Endothelial cell of umbilical vein (primary cell): ENCODE measurements around the gene CAMSAP1. TPM values are rescaled to one million over a fixed set of nuclear protein-coding genes. Genes with fewer than 3 reads are reported as not detected.

ENCODE experiments used
- BruUV-seq: library from RNA; stranded (reverse); fragments of 400-500 nt; replicated peaks from 2 replicates; lab custom pipeline; 2021; lab: Mats Ljungman, UMichigan
- CTCF ChIA-PET: fragments of 300-600, 350-600 bp; sonication (Branson Sonifier 250); formaldehyde crosslinking; loops from one replicate; lab custom pipeline; 2021; ENCODE audit warnings: antibody characterized with exemption, inconsistent platforms; lab: Charles Lee
- POLR2A ChIA-PET: fragments of 300-600, 350-600 bp; sonication (Branson Sonifier 250); formaldehyde crosslinking; loops from one replicate; lab custom pipeline; 2021; ENCODE audit warnings: antibody characterized with exemption, inconsistent platforms; lab: Charles Lee
- DNase-seq: peaks from one replicate; pipeline ENCODE4 v3.0.0-alpha.2; 2011; ENCODE audit warnings: low read depth, low spot score
- FAIRE-seq: peaks from 2 replicates; lab custom pipeline; 2011; peaks lifted over from hg19 to GRCh38; lab: Jason Lieb, UNC
- H2AFZ ChIP-seq: 2 replicates; pipeline ENCODE4 v1.6.0; 2012; ENCODE audit warnings: low read depth, low read length, control low read depth, inconsistent platforms
- H3K27ac ChIP-seq: 2 replicates; pipeline ENCODE4 v1.5.1; 2011; ENCODE audit warnings: low read depth, mild to moderate bottlenecking, control low read depth, low read length, moderate library complexity; ENCODE audit not compliant: insufficient read depth
- H3K27me3 ChIP-seq, 2 experiments: 2 replicates each; pipeline versions ENCODE4 v1.6.0 to v1.6.1; 2011; ENCODE audit warnings: low read length in 2 of 2, mixed read lengths in 1 of 2; ENCODE audit not compliant: control insufficient read depth in 2 of 2, insufficient read depth in 2 of 2
- H3K36me3 ChIP-seq, 2 experiments: 2 replicates in 1 of 2; 3 replicates in 1 of 2; pipeline ENCODE4 v1.5.1; 2011; ENCODE audit warnings: low read length in 2 of 2, mild to moderate bottlenecking in 1 of 2, moderate library complexity in 1 of 2; ENCODE audit not compliant: control insufficient read depth in 2 of 2, insufficient read depth in 2 of 2; ENCODE audit errors: extremely low read depth in 1 of 2
- H3K4me1 ChIP-seq: 3 replicates; pipeline ENCODE4 v1.5.1; 2011; ENCODE audit warnings: mild to moderate bottlenecking, low read length; ENCODE audit not compliant: control insufficient read depth, insufficient read depth; ENCODE audit errors: extremely low read depth
- H3K4me2 ChIP-seq: 2 replicates; pipeline ENCODE4 v1.6.1; 2011; ENCODE audit warnings: low read length, control low read depth, mixed read lengths; ENCODE audit not compliant: insufficient read depth
- H3K4me3 ChIP-seq, 3 experiments: fragments of 200-600 bp in 1 of 3; sonication (generic), shearing (Covaris generic) in 1 of 3; replicated peaks in 1 of 3; 2 replicates each; pipeline ENCODE4 v1.5.1; 2011 to 2016; ENCODE audit warnings: control low read depth in 3 of 3, low read length in 3 of 3, mild to moderate bottlenecking in 2 of 3, inconsistent platforms in 1 of 3, low read depth in 1 of 3, moderate library complexity in 1 of 3; ENCODE audit not compliant: insufficient read depth in 1 of 3
- H3K79me2 ChIP-seq: 2 replicates; pipeline ENCODE4 v1.6.0; 2012; ENCODE audit warnings: low read length, inconsistent platforms; ENCODE audit not compliant: control insufficient read depth, insufficient read depth
- H3K9ac ChIP-seq: replicated peaks from 2 replicates; pipeline ENCODE3; 2011; ENCODE audit warnings: low read length, control low read depth; ENCODE audit not compliant: insufficient read depth; ENCODE audit errors: extremely low read depth
- H3K9me1 ChIP-seq: replicated peaks from 3 replicates; pipeline ENCODE4 v1.6.0; 2011; ENCODE audit warnings: mild to moderate bottlenecking, low read length; ENCODE audit not compliant: control insufficient read depth, insufficient read depth; ENCODE audit errors: extremely low read depth
- H3K9me3 ChIP-seq: replicated peaks from 2 replicates; pipeline ENCODE4 v1.5.1; 2012; ENCODE audit warnings: low read length, inconsistent platforms; ENCODE audit not compliant: control insufficient read depth, insufficient read depth
- H4K20me1 ChIP-seq: replicated peaks from 2 replicates; pipeline ENCODE3; 2011; ENCODE audit warnings: mild to moderate bottlenecking, low read length; ENCODE audit not compliant: control insufficient read depth, insufficient read depth; ENCODE audit errors: extremely low read depth
- EZH2 ChIP-seq: IDR thresholded peaks from 2 replicates; pipeline ENCODE4 v1.6.1; 2012; ENCODE audit warnings: borderline replicate concordance, low read depth, mild to moderate bottlenecking, moderate library complexity, low read length, inconsistent platforms; ENCODE audit not compliant: severe bottlenecking
- FOS ChIP-seq: IDR thresholded peaks from 2 replicates; pipeline ENCODE4 v1.6.1; 2011; ENCODE audit warnings: mild to moderate bottlenecking, low read length, moderate library complexity, borderline replicate concordance; ENCODE audit not compliant: insufficient read depth
- GATA2 ChIP-seq: IDR thresholded peaks from 2 replicates; pipeline ENCODE4 v1.7.0; 2011; ENCODE audit warnings: low read depth, mild to moderate bottlenecking, moderate library complexity, mixed read lengths, low read length; ENCODE audit not compliant: insufficient read length, insufficient read depth
- JUN ChIP-seq: IDR thresholded peaks from 2 replicates; pipeline ENCODE4 v1.6.1; 2011; ENCODE audit warnings: borderline replicate concordance, low read depth; ENCODE audit not compliant: insufficient read length, insufficient read depth
- MYC ChIP-seq: IDR thresholded peaks from one replicate; pipeline ENCODE4 v1.6.1; 2011; ENCODE audit warnings: mild to moderate bottlenecking, low read depth, low read length
- POLR2A ChIP-seq: IDR thresholded peaks from 2 replicates; pipeline ENCODE4 v1.6.1; 2012; ENCODE audit warnings: low read depth, mild to moderate bottlenecking, control low read depth, low read length
- POLR2AphosphoS5 ChIP-seq: IDR thresholded peaks from 2 replicates; pipeline ENCODE4 v1.6.1; 2012; ENCODE audit warnings: low read depth, mild to moderate bottlenecking, control low read depth, low read length, moderate library complexity; ENCODE audit not compliant: insufficient read depth
- dilution Hi-C: fragments of 300-500 bp; cut with MboI; formaldehyde crosslinking; loops from one replicate; pipeline ENCODE4 v1.15.0; 2019; ENCODE audit warnings: low sequenced_read_pairs; ENCODE audit not compliant: extremely low pct_ligation_motif_present
- intact Hi-C: fragments of 100-400 bp; cut with micrococcal nuclease; formaldehyde crosslinking; loops from one replicate; pipeline ENCODE4 v1.10.0; 2022
- polyA plus RNA-seq, 4 experiments: library from polyadenylated mRNA; depleted of rRNA in 3 of 4; stranded (reverse) in 3 of 4; unstranded in 1 of 4; fragments of >200 nt; gene quantifications; 2 replicates each; pipeline versions ENCODE4 v1.2.1 to v1.2.3, GENCODE V29; 2011 to 2012; ENCODE audit warnings: missing spikeins in 1 of 4
- total RNA-seq: library from RNA; stranded (reverse); gene quantifications from 2 replicates; pipeline ENCODE4 v1.2.3, GENCODE V29; 2021
- TF ChIP-seq, protein P1 (sequence below): IDR thresholded peaks from 2 replicates; pipeline ENCODE4 v1.6.1; 2011; ENCODE audit not compliant: insufficient read depth, insufficient read length
- TF ChIP-seq, protein P2 (sequence below), 2 donors: IDR thresholded peaks; 1 replicate in 1 of 2; 2 replicates in 1 of 2; pipeline ENCODE4 v1.5.1; 2011; ENCODE audit warnings: low read length in 2 of 2, mild to moderate bottlenecking in 2 of 2, moderate library complexity in 2 of 2, control low read depth in 1 of 2, inconsistent platforms in 1 of 2, low read depth in 1 of 2; ENCODE audit not compliant: insufficient read depth in 1 of 2; ENCODE audit errors: extremely low read depth in 1 of 2

Gene CAMSAP1
- total and polyA plus RNA-seq, 2 donors (not counting 3 experiments of a cell fraction or from before 2014, with no cell fraction given), result 8.1 to 25.5 TPM

GRCh38 chr9:135908754-135909204 lies 1.4 kb upstream of the CAMSAP1 start:
- peak overlapping the region in 1 of 3 experiments; percentile 20 for H3K4me3 ChIP-seq
- H3K79me2 ChIP-seq, result peaks cover 64% of the 10 kb centered on the region
- intact Hi-C loops, result loop anchor here (2.0 kb wide), 1 partner anchor 144 kb away; no protein-coding TSS in a partner anchor

More at GRCh38 chr9:135908754-135909204, 1.4 kb upstream of the CAMSAP1 start:
- no TSS peak for BruUV-seq
- FAIRE-seq (peak; percentile 95), DNase-seq (peak; percentile 57)
- Histone ChIP-seq H4K20me1 (no peaks in the 10 kb centered on the region), H3K9me1 (no peaks in the 10 kb centered on the region), H3K9me3 (no peaks in the 10 kb centered on the region), H3K36me3 (peaks cover 3 to 4% of the 10 kb centered on the region in 2 experiments), H2AFZ (no peak overlapping the region), H3K4me1 (peaks cover 36% of the 10 kb centered on the region), H3K9ac (no peak overlapping the region), H3K27ac (peak overlapping the region; percentile 10), H3K27me3 (no peaks in the 10 kb centered on the region), H3K4me2 (peak overlapping the region; percentile 47)
- ChIA-PET POLR2A (no interaction called here), CTCF (no interaction called here)
- TF ChIP-seq FOS (peak; percentile 92), JUN (peak; percentile 54), EZH2 (no peak), GATA2 (peak; percentile 34), POLR2A (peak; percentile 74), POLR2AphosphoS5 (peak; percentile 76), MYC (no peak)
- TF ChIP-seq, protein P1, sequence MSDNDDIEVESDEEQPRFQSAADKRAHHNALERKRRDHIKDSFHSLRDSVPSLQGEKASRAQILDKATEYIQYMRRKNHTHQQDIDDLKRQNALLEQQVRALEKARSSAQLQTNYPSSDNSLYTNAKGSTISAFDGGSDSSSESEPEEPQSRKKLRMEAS, result no peak
- TF ChIP-seq, protein P2, sequence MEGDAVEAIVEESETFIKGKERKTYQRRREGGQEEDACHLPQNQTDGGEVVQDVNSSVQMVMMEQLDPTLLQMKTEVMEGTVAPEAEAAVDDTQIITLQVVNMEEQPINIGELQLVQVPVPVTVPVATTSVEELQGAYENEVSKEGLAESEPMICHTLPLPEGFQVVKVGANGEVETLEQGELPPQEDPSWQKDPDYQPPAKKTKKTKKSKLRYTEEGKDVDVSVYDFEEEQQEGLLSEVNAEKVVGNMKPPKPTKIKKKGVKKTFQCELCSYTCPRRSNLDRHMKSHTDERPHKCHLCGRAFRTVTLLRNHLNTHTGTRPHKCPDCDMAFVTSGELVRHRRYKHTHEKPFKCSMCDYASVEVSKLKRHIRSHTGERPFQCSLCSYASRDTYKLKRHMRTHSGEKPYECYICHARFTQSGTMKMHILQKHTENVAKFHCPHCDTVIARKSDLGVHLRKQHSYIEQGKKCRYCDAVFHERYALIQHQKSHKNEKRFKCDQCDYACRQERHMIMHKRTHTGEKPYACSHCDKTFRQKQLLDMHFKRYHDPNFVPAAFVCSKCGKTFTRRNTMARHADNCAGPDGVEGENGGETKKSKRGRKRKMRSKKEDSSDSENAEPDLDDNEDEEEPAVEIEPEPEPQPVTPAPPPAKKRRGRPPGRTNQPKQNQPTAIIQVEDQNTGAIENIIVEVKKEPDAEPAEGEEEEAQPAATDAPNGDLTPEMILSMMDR (IDR thresholded peaks at IDR 0.05; ENCODE audit: extremely low read depth in 1 of 2, insufficient read depth in 1 of 2, low read depth in 1 of 2, low read length in 2 of 2), result no peak
- dilution Hi-C loops, result no loop called here
